AG04449 (cell line): ENCODE results near the gene IPO11.

Source experiments
- CTCF ChIA-PET: fragments of 350-600 bp; formaldehyde crosslinking; extraction: SDS; loops from one replicate; lab custom pipeline; 2021; ENCODE audit warnings: antibody characterized with exemption; lab: Yijun Ruan, JAX
- POLR2A ChIA-PET: fragments of 400-600, 350-600 bp; formaldehyde crosslinking; extraction: SDS; loops from one replicate; lab custom pipeline; 2020; ENCODE audit warnings: antibody characterized with exemption, inconsistent platforms; lab: Yijun Ruan, JAX
- DNase-seq: peaks from one replicate; pipeline ENCODE4 v3.0.0-alpha.2; 2010; ENCODE audit warnings: low read depth, low spot score
- H3K4me3 ChIP-seq: 2 replicates; pipeline ENCODE4 v1.5.1; 2011; ENCODE audit warnings: low read depth, mild to moderate bottlenecking, control low read depth, low read length
- CTCF ChIP-seq: IDR thresholded peaks from one replicate; pipeline ENCODE4 v1.5.1; 2011; ENCODE audit warnings: mild to moderate bottlenecking, moderate library complexity, low read length, control low read depth, inconsistent platforms; ENCODE audit not compliant: insufficient read depth; ENCODE audit errors: missing control alignments

IPO11 gene

GRCh38 chr5:62460578-62460983, 48.0 kb downstream of the IPO11 start:
- CTCF ChIA-PET, result interaction anchor here (0.6 to 10.2 kb wide), 18 partner anchors 9 to 449 kb away, joined by 3 to 69 read pairs (median 6); partner anchors contain the start of genes IPO11 and LRRC70
- peak; percentile 54 for TF ChIP-seq CTCF
- no peak overlapping the region for H3K4me3 ChIP-seq
- no peak for DNase-seq
- POLR2A ChIA-PET, result no interaction called here

- TF ChIP-seq CTCF, result no peak
- CTCF ChIA-PET, result interaction anchor here (2.5 to 10.2 kb wide), 3 partner anchors 11 to 317 kb away, joined by 20 to 69 read pairs (median 40); no protein-coding TSS in a partner anchor
- no peak for DNase-seq
- POLR2A ChIA-PET, result no interaction called here
- H3K4me3 ChIP-seq, result no peak overlapping the region
These were observed 49.0 kb downstream of the IPO11 start for GRCh38 chr5:62461561-62461960.

GRCh38 chr5:62465985-62466925, 53.7 kb downstream of the IPO11 start:
- DNase-seq, result no peak
- ChIA-PET POLR2A (no interaction called here), CTCF (interaction anchor here (1.1 to 3.8 kb wide), 5 partner anchors 8 to 316 kb away, joined by 3 to 19 read pairs (median 5); no protein-coding TSS in a partner anchor)
- TF ChIP-seq CTCF, result no peak
- H3K4me3 ChIP-seq, result no peak overlapping the region

DNA sequence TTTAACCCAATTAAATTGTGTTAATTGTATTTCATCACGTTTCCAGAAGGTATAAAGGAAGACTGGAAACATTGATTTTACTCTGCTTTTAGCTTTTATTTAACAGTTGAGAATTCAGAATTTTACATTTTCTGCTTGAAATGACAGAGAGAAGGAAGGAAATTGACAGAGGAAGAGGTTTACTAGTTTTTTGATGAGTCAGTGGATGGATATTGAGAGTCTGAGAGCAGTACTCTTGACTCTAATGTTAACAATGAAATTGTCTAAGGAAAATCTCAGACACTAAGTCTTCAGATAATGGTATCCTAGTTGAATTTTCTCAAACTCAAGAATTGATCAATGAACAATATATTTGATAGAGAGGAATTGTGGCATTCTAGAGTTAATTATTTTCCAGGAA, 60.6 kb downstream of the IPO11 start:
- POLR2A ChIA-PET, result no interaction called here
- H3K4me3 ChIP-seq, result no peak overlapping the region
- CTCF ChIA-PET, result interaction anchor here (3.5 kb wide), 1 partner anchor 13 kb away, joined by 21 read pairs; no protein-coding TSS in a partner anchor
- TF ChIP-seq CTCF, result no peak
- DNase-seq, result no peak

DNA sequence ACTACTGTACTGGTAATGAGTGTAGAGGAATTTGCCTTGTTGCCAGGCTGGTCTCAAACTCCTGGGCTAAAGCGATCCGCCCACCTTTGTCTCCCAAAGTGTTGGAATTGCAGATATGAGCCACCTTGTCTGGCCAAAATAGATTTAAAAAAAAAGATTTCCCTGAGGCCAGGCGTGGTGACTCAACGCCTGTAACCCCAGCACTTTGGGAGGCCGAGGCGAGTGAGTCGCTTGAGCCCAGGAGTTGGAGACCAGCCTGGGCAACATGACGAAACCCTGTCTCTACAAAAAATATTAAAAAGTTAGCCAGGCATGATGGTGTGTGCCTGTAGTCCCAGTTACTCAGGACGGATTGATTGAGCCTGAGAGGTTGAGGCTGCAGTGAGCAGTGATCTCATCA, 62.5 kb downstream of the IPO11 start:
- no peak for TF ChIP-seq CTCF
- ChIA-PET CTCF (interaction anchor here (2.2 to 3.5 kb wide), 2 partner anchors 10 to 15 kb away, joined by 7 to 21 read pairs; no protein-coding TSS in a partner anchor), POLR2A (no interaction called here)
- no peak overlapping the region for H3K4me3 ChIP-seq
- no peak for DNase-seq

DNA sequence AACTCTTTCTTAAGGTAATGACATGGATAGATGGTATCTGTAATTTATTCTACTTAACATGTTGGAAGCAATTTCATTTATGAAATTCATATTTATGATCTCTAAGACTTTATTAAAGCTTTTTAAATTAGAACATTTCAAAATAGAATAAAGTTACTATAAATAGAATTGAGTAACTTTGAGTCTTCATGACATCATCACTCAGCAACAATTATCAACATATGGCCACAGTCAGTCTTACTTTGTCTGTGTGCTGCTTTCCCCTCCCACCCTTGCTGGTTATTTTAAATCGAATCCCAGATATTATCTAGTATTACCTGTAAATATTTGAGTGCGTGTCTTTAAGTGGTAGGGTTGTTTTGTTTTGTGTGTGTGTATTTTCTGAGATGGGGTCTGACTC, 65.2 kb downstream of the IPO11 start:
- TF ChIP-seq CTCF, result no peak
- no peak overlapping the region for H3K4me3 ChIP-seq
- DNase-seq, result no peak
- POLR2A ChIA-PET, result no interaction called here
- CTCF ChIA-PET, result interaction anchor here (0.6 to 2.3 kb wide), 3 partner anchors 10 to 18 kb away, joined by 3 to 10 read pairs (median 4); no protein-coding TSS in a partner anchor
